A673 (cell line): Measurements from ENCODE around the gene CXXC4. TPM values are rescaled to one million over a fixed set of nuclear protein-coding genes. Genes with fewer than 3 reads are reported as not detected.

Experiments used
- BruUV-seq: library from RNA; stranded (reverse); fragments of 400-500 nt; replicated peaks from 2 replicates; lab custom pipeline; 2021; lab: Mats Ljungman, UMichigan
- CTCF ChIA-PET: fragments of 300-600 bp; sonication (Branson Sonifier 250); formaldehyde crosslinking; loops from one replicate; lab custom pipeline; 2022; ENCODE audit warnings: antibody characterized with exemption; lab: Charles Lee
- POLR2A ChIA-PET: fragments of 300-600 bp; sonication (Branson Sonifier 250); formaldehyde crosslinking; loops from one replicate; lab custom pipeline; 2022; ENCODE audit warnings: antibody characterized with exemption; ENCODE audit not compliant: low non-redundant PET; lab: Charles Lee
- DNase-seq: peaks from one replicate; pipeline ENCODE4 v3.0.0-alpha.2; 2015; ENCODE audit warnings: low spot score
- H3K27ac ChIP-seq: fragments of 200-600 bp; sonication (generic); 2 replicates; pipeline ENCODE4 v1.5.1; 2016; ENCODE audit warnings: mixed run types, low read depth, mild to moderate bottlenecking, mixed read lengths, antibody characterized with exemption, low read length; ENCODE audit not compliant: poor library complexity, severe bottlenecking
- H3K27me3 ChIP-seq: fragments of 200-600 bp; sonication (generic); replicated peaks from 2 replicates; pipeline ENCODE4 v1.6.1; 2017; ENCODE audit warnings: mixed run types, low read depth, mild to moderate bottlenecking, mixed read lengths, antibody characterized with exemption, low read length; ENCODE audit not compliant: insufficient read depth, poor library complexity
- H3K36me3 ChIP-seq: fragments of 200-600 bp; sonication (generic); 2 replicates; pipeline ENCODE4 v1.6.1; 2016; ENCODE audit warnings: mixed run types, mild to moderate bottlenecking, mixed read lengths, antibody characterized with exemption, low read length; ENCODE audit not compliant: insufficient read depth, poor library complexity, severe bottlenecking
- H3K4me1 ChIP-seq: fragments of 200-600 bp; sonication (generic); 2 replicates; pipeline ENCODE4 v1.6.1; 2017; ENCODE audit warnings: mixed run types, mild to moderate bottlenecking, mixed read lengths, antibody characterized with exemption, low read length; ENCODE audit not compliant: insufficient read depth, poor library complexity, severe bottlenecking
- H3K4me3 ChIP-seq: fragments of 200-600 bp; sonication (generic); 2 replicates; pipeline ENCODE4 v1.5.1; 2016; ENCODE audit warnings: low read depth, mixed run types, mild to moderate bottlenecking, mixed read lengths, low read length; ENCODE audit not compliant: poor library complexity, severe bottlenecking
- H3K9me3 ChIP-seq: fragments of 200-600 bp; sonication (generic); 2 replicates; pipeline ENCODE4 v1.6.1; 2016; ENCODE audit warnings: mixed run types, low read depth, mild to moderate bottlenecking, mixed read lengths, antibody characterized with exemption, low read length; ENCODE audit not compliant: poor library complexity, severe bottlenecking
- CTCF ChIP-seq: fragments of 300-800, 200-600 bp; sonication (generic); conservative IDR thresholded peaks from 2 replicates; pipeline ENCODE4 v1.5.1; 2017; ENCODE audit warnings: low read depth, mild to moderate bottlenecking, antibody characterized with exemption, low read length, moderate library complexity, mixed read lengths
- EZH2 ChIP-seq: fragments of 200-600 bp; sonication (generic); IDR thresholded peaks from 2 replicates; pipeline ENCODE4 v1.6.1; 2017; ENCODE audit warnings: borderline replicate concordance, low read depth, mild to moderate bottlenecking, mixed read lengths, antibody characterized with exemption, low read length; ENCODE audit not compliant: poor library complexity, severe bottlenecking
- intact Hi-C: fragments of 100-400 bp; cut with micrococcal nuclease; formaldehyde crosslinking; loops from one replicate; pipeline ENCODE4 v1.10.0; 2022; ENCODE audit not compliant: unreplicated experiment
- total RNA-seq: library from RNA; stranded (reverse); gene quantifications from 2 replicates; pipeline ENCODE4 v1.2.3, GENCODE V29; 2021

The CXXC4 gene
- total RNA-seq, 1 experiment from 2014 or later = 1.8 TPM

GRCh38 chr4:104475652-104476051, 19.0 kb downstream of the CXXC4 start:
- no peaks in the 10 kb centered on the region for H3K4me1 ChIP-seq
- H3K9me3 ChIP-seq = no peaks in the 10 kb centered on the region
- no peak for DNase-seq
- no peaks in the 10 kb centered on the region for H3K36me3 ChIP-seq
- intact Hi-C loops = no loop called here
- no peak overlapping the region for H3K27ac ChIP-seq
- CTCF ChIA-PET = no interaction called here
- POLR2A ChIA-PET = no interaction called here
- TF ChIP-seq EZH2 (no peak), CTCF (no peak)
- H3K4me3 ChIP-seq = no peak overlapping the region
- H3K27me3 ChIP-seq = no peaks in the 10 kb centered on the region
- no TSS peak for BruUV-seq

- BruUV-seq = no TSS peak
- Histone ChIP-seq H3K27ac (no peak overlapping the region), H3K9me3 (no peaks in the 10 kb centered on the region), H3K4me1 (no peaks in the 10 kb centered on the region), H3K36me3 (no peaks in the 10 kb centered on the region), H3K4me3 (no peak overlapping the region), H3K27me3 (no peaks in the 10 kb centered on the region)
- intact Hi-C loops = no loop called here
- ChIA-PET CTCF (no interaction called here), POLR2A (no interaction called here)
- no peak for TF ChIP-seq EZH2
- TF ChIP-seq CTCF = no peak
- DNase-seq = no peak
Measured at GRCh38 chr4:104472766-104473165, 21.9 kb downstream of the CXXC4 start.

- no peak overlapping the region for H3K4me3 ChIP-seq
- no peak overlapping the region for H3K27ac ChIP-seq
- no peaks in the 10 kb centered on the region for H3K27me3 ChIP-seq
- DNase-seq = no peak
- BruUV-seq = no TSS peak
- ChIA-PET POLR2A (no interaction called here), CTCF (no interaction called here)
- no peaks in the 10 kb centered on the region for H3K4me1 ChIP-seq
- TF ChIP-seq EZH2 (no peak), CTCF (no peak)
- H3K36me3 ChIP-seq = no peaks in the 10 kb centered on the region
- intact Hi-C loops = no loop called here
- no peaks in the 10 kb centered on the region for H3K9me3 ChIP-seq
Measured at GRCh38 chr4:104470770-104471169, 23.9 kb downstream of the CXXC4 start.
